DOHH2 (cell line): Measurements from ENCODE around the gene PAPPA2.

Experiments
- H3F3A ChIP-seq: fragments of 200-600 bp; sonication (generic), shearing (Covaris generic); 2 replicates; pipeline ENCODE4 v1.6.0; 2016; ENCODE audit warnings: antibody characterized with exemption, mild to moderate bottlenecking; ENCODE audit not compliant: control insufficient read depth, insufficient read depth
- H3K27ac ChIP-seq: fragments of 200-600 bp; sonication (generic); 2 replicates; pipeline ENCODE4 v1.5.1; 2014; ENCODE audit warnings: low read depth, mild to moderate bottlenecking, low read length, moderate library complexity
- H3K27me3 ChIP-seq: fragments of 200-600 bp; sonication (generic); 2 replicates; pipeline ENCODE4 v1.6.1; 2014; ENCODE audit warnings: mild to moderate bottlenecking, low read length, mixed read lengths; ENCODE audit not compliant: control insufficient read depth
- H3K36me3 ChIP-seq: fragments of 200-600 bp; sonication (generic); 2 replicates; pipeline ENCODE4 v1.6.1; 2014; ENCODE audit warnings: mild to moderate bottlenecking, low read length, moderate library complexity, mixed read lengths; ENCODE audit not compliant: control insufficient read depth
- H3K4me1 ChIP-seq: fragments of 200-600 bp; sonication (generic); 2 replicates; pipeline ENCODE4 v1.6.1; 2014; ENCODE audit warnings: mild to moderate bottlenecking, low read length, mixed read lengths; ENCODE audit not compliant: control insufficient read depth
- H3K4me2 ChIP-seq: fragments of 200-600 bp; sonication (generic); 2 replicates; pipeline ENCODE4 v1.6.0; 2014; ENCODE audit warnings: mild to moderate bottlenecking, low read length, moderate library complexity
- H3K4me3 ChIP-seq: fragments of 200-600 bp; sonication (generic); 2 replicates; pipeline ENCODE4 v1.5.1; 2014; ENCODE audit warnings: mild to moderate bottlenecking, low read length, mixed read lengths
- H3K79me2 ChIP-seq: fragments of 200-600 bp; sonication (generic); 2 replicates; pipeline ENCODE4 v1.6.1; 2014; ENCODE audit warnings: mild to moderate bottlenecking, low read length, mixed read lengths; ENCODE audit not compliant: control insufficient read depth
- H3K9me2 ChIP-seq: fragments of 200-600 bp; sonication (generic); replicated peaks from 2 replicates; pipeline ENCODE4 v1.6.1; 2014; ENCODE audit warnings: mild to moderate bottlenecking, low read length, mixed read lengths; ENCODE audit not compliant: control insufficient read depth
- H3K9me3 ChIP-seq: fragments of 200-600 bp; sonication (generic); 2 replicates; pipeline ENCODE4 v1.6.1; 2014; ENCODE audit warnings: antibody characterized with exemption, low read length, mixed read lengths; ENCODE audit not compliant: control insufficient read depth, insufficient read depth
- H4K20me1 ChIP-seq: fragments of 200-600 bp; sonication (generic); 2 replicates; pipeline ENCODE4 v1.6.0; 2014; ENCODE audit warnings: low read depth, mild to moderate bottlenecking, antibody characterized with exemption, low read length, moderate library complexity; ENCODE audit not compliant: control insufficient read depth, insufficient read depth
- EZH2phosphoT487 ChIP-seq: fragments of 200-600 bp; sonication (generic); IDR thresholded peaks from 2 replicates; pipeline ENCODE4 v1.6.1; 2017; ENCODE audit warnings: borderline replicate concordance, mild to moderate bottlenecking, antibody characterized with exemption, low read length, moderate library complexity, mixed read lengths
- TF ChIP-seq, protein P1 (sequence below): fragments of 200-600 bp; sonication (generic); IDR thresholded peaks from one replicate; pipeline ENCODE4 v1.5.1; 2014; ENCODE audit warnings: antibody characterized with exemption, mild to moderate bottlenecking, low read depth, low read length; ENCODE audit not compliant: poor library complexity, severe bottlenecking

PAPPA2 gene

DNA sequence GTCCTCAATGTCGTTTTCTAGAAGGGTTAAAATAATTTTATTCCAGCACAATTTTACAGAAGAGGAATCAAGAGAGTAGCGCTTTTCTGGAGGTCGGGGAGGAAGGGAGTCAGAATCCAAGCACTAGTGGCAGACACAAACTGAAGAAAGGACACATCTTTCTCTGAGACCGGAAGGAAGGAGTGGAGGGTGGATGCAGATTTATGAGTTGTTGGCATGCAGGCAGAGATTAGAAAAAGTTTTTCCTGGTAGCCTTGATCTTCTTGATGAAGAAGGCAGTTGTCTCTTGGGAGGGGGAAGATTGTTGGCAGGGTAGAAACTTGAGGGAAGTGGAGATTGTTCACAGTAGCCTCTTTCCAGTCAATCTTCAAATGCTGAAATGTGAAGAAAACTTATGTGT lies 149.8 kb downstream of the PAPPA2 start:
- Histone ChIP-seq H3K27ac (no peak overlapping the region), H3K4me1 (no peaks in the 10 kb centered on the region), H3K9me3 (no peaks in the 10 kb centered on the region), H3K4me2 (no peak overlapping the region), H3K27me3 (no peaks in the 10 kb centered on the region), H3F3A (no peaks in the 10 kb centered on the region), H3K9me2 (no peaks in the 10 kb centered on the region), H3K79me2 (no peaks in the 10 kb centered on the region), H3K4me3 (no peak overlapping the region), H4K20me1 (no peaks in the 10 kb centered on the region), H3K36me3 (no peaks in the 10 kb centered on the region)
- TF ChIP-seq, protein P1, sequence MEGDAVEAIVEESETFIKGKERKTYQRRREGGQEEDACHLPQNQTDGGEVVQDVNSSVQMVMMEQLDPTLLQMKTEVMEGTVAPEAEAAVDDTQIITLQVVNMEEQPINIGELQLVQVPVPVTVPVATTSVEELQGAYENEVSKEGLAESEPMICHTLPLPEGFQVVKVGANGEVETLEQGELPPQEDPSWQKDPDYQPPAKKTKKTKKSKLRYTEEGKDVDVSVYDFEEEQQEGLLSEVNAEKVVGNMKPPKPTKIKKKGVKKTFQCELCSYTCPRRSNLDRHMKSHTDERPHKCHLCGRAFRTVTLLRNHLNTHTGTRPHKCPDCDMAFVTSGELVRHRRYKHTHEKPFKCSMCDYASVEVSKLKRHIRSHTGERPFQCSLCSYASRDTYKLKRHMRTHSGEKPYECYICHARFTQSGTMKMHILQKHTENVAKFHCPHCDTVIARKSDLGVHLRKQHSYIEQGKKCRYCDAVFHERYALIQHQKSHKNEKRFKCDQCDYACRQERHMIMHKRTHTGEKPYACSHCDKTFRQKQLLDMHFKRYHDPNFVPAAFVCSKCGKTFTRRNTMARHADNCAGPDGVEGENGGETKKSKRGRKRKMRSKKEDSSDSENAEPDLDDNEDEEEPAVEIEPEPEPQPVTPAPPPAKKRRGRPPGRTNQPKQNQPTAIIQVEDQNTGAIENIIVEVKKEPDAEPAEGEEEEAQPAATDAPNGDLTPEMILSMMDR, result no peak
- TF ChIP-seq EZH2phosphoT487, result no peak

DNA sequence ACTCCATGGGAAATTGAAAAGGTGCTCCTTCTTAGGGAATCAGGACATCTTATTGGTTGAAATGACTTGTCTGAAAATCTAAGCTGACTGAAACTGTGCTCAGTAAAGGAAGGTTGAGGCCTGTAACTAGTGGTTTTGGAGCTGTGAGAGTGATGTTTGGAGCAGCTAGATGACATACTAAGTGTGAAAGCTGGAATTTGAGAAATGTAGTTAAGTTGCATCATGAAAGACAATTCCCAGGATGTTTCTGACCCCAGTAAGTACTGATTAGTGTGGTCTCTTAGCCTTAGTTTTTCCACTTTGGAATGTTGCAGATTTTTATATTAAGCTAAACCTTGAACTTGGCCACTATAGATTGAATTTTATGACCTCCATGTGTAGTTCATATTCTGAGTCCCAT lies 154.9 kb downstream of the PAPPA2 start:
- Histone ChIP-seq H3K9me3 (no peaks in the 10 kb centered on the region), H3K79me2 (no peaks in the 10 kb centered on the region), H3K27ac (no peak overlapping the region), H3F3A (no peaks in the 10 kb centered on the region), H3K4me2 (no peak overlapping the region), H3K9me2 (no peaks in the 10 kb centered on the region), H4K20me1 (no peaks in the 10 kb centered on the region), H3K4me3 (no peak overlapping the region), H3K27me3 (no peaks in the 10 kb centered on the region), H3K4me1 (no peaks in the 10 kb centered on the region), H3K36me3 (no peaks in the 10 kb centered on the region)
- TF ChIP-seq EZH2phosphoT487, result no peak
- TF ChIP-seq, protein P1, result no peak

DNA sequence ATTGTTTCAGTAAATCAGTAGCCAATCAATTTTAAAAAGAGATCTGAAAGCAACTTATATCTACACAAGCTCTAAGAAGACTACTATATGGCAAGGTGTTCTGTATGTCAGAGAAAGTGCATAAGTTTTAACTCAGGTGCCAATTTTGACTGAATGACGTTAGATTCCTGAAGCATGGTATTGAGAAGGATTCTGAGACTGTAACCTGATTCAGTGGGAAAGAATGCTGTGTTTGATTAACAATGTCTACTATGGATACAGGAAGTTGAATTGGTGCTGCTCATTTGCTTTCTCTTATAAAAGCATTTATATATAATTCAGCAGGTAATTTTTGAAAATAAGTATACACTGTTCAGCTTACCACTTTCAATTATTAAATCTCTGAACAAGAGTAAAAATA lies 156.3 kb downstream of the PAPPA2 start:
- Histone ChIP-seq H3K79me2 (no peaks in the 10 kb centered on the region), H3K9me2 (no peaks in the 10 kb centered on the region), H4K20me1 (no peaks in the 10 kb centered on the region), H3K4me2 (no peak overlapping the region), H3F3A (no peaks in the 10 kb centered on the region), H3K4me1 (no peaks in the 10 kb centered on the region), H3K4me3 (no peak overlapping the region), H3K36me3 (no peaks in the 10 kb centered on the region), H3K27ac (no peak overlapping the region), H3K27me3 (no peaks in the 10 kb centered on the region), H3K9me3 (no peaks in the 10 kb centered on the region)
- TF ChIP-seq, protein P1, result no peak
- TF ChIP-seq EZH2phosphoT487, result no peak

DNA sequence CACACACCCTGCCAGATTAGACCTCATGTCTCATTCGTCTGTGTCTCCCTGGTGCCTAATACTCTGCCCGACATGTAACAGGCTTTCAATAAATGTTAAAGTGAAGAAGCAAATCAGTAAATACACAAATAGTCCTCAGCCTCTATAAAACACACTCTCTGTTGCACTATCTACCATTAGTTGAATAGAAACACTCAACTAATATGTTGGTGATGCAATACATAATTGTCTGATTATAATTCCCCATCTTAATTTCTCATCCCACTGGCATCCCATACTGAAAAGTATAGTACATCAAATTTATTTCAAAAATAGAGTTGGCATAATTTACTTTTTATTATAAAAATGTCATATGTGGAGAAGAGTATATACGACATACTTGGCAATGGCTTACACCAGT lies 162.4 kb downstream of the PAPPA2 start:
- H3K79me2 ChIP-seq, result no peaks in the 10 kb centered on the region
- no peak for TF ChIP-seq EZH2phosphoT487
- TF ChIP-seq, protein P1, result no peak
- no peaks in the 10 kb centered on the region for H3F3A ChIP-seq
- no peaks in the 10 kb centered on the region for H3K36me3 ChIP-seq
- H4K20me1 ChIP-seq, result no peaks in the 10 kb centered on the region
- H3K27me3 ChIP-seq, result no peaks in the 10 kb centered on the region
- H3K4me2 ChIP-seq, result no peak overlapping the region
- H3K4me1 ChIP-seq, result no peaks in the 10 kb centered on the region
- H3K9me2 ChIP-seq, result no peaks in the 10 kb centered on the region
- H3K9me3 ChIP-seq, result no peaks in the 10 kb centered on the region
- no peak overlapping the region for H3K4me3 ChIP-seq
- no peak overlapping the region for H3K27ac ChIP-seq
